ENCODE measurements around the gene LATS1. TPM values are rescaled to one million over a fixed set of nuclear protein-coding genes. Genes with fewer than 3 reads are reported as not detected.

Gene LATS1
- total RNA-seq, 1 donor from 2014 or later, result 25.3 TPM

DNA sequence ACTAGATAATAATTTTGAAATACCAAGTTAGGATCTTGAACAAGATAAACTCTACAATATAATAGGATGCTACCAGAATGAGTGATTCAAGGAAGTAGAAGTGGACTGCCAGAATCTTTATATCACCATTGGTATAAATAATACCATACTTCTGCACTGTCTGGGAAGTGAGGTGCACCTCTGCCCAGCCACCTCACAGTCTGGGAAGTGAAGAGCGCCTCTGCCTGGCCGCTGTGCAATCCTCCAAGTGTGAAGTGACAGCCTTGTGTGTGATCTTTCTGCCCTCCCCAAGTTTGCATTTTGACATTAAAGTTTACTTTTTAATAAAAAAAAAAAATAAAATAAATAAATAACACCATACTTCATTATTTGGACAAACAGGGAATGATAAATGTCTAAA, 18.8 kb downstream of the LATS1 start:
- Mint-ChIP-seq H3K4me1 (ENCODE audit: unreplicated experiment) (no peaks in the 10 kb centered on the region), H3K4me3 (ENCODE audit: unreplicated experiment) (no peak overlapping the region), H3K9me3 (ENCODE audit: unreplicated experiment) (no peaks in the 10 kb centered on the region), H3K36me3 (ENCODE audit: low read depth, unreplicated experiment) (no peaks in the 10 kb centered on the region), H3K27me3 (ENCODE audit: unreplicated experiment) (no peaks in the 10 kb centered on the region), H3K27ac (ENCODE audit: unreplicated experiment) (no peak overlapping the region)
- TF ChIP-seq CTCF (IDR thresholded peaks at IDR 0.05; ENCODE audit: unreplicated experiment), result no peak
- no peak for DNase-seq (ENCODE audit: low spot score)

DNA sequence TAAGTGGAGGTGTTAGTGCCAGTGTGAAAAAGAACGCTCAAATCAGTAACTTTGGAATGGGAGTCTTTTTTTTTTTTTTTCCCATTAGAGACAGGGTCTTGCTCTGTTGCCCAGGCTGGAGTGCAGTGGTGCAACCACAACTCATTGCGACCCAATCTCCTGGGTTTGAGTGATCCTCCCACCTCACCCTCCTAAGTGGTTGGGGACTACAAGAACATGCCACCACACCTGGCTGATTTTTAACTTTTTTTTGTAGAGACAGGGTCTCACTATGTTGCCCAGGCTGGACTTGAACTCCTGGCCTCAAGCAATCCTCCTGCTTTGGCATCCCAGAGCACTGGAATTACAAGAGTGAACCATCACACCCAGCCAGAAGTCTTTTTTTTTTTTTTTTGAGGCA, 19.7 kb downstream of the LATS1 start:
- Mint-ChIP-seq H3K4me1 (ENCODE audit: unreplicated experiment) (no peaks in the 10 kb centered on the region), H3K9me3 (ENCODE audit: unreplicated experiment) (no peaks in the 10 kb centered on the region), H3K27me3 (ENCODE audit: unreplicated experiment) (peaks cover 2% of the 10 kb centered on the region), H3K36me3 (ENCODE audit: low read depth, unreplicated experiment) (no peaks in the 10 kb centered on the region), H3K4me3 (ENCODE audit: unreplicated experiment) (no peak overlapping the region), H3K27ac (ENCODE audit: unreplicated experiment) (no peak overlapping the region)
- DNase-seq (ENCODE audit: low spot score), result no peak
- no peak for TF ChIP-seq CTCF (IDR thresholded peaks at IDR 0.05; ENCODE audit: unreplicated experiment)

DNA sequence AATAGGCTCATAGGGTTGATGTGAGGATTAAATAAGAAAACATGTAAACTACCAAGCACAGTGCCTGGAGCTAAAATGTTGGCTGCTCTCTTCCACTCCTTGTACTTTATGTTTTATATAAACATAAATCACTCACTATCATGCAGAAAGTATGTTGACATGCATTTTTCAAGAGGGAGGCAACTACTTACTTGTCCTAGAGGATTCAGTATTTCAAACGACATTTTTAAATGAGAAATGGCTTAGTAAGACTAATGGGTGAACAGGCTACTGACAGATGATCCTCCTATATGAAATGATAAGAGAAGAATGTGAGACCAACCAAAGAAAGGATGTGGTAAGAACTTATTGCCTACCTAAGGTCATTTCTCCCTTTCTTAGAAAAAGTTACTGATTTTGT, 21.0 kb downstream of the LATS1 start:
- Mint-ChIP-seq H3K4me3 (ENCODE audit: unreplicated experiment) (no peak overlapping the region), H3K27ac (ENCODE audit: unreplicated experiment) (no peak overlapping the region), H3K9me3 (ENCODE audit: unreplicated experiment) (no peaks in the 10 kb centered on the region), H3K36me3 (ENCODE audit: low read depth, unreplicated experiment) (peaks cover 3% of the 10 kb centered on the region), H3K27me3 (ENCODE audit: unreplicated experiment) (peaks cover 2% of the 10 kb centered on the region), H3K4me1 (ENCODE audit: unreplicated experiment) (no peaks in the 10 kb centered on the region)
- TF ChIP-seq CTCF (IDR thresholded peaks at IDR 0.05; ENCODE audit: unreplicated experiment), result no peak
- DNase-seq (ENCODE audit: low spot score), result no peak

DNA sequence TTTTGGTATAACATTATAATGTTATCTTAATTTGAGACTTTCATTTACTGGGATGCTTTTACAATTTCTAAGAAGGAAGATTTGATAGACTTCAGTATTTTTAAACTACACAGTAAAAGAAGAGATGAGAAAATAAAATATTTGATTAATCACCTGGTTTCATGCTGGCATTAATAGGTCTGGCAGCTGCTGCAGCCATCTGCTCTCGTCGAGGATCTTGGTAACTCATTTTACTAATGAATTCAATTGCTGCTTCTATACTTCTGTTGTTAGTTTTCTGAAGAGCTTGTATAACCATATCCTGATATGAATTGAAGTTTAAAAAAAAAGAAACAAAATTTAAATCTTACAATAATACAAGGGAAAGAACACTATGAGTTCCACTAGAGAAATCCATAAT, 23.0 kb downstream of the LATS1 start:
- Mint-ChIP-seq H3K4me3 (ENCODE audit: unreplicated experiment) (no peak overlapping the region), H3K27ac (ENCODE audit: unreplicated experiment) (no peak overlapping the region), H3K9me3 (ENCODE audit: unreplicated experiment) (no peaks in the 10 kb centered on the region), H3K4me1 (ENCODE audit: unreplicated experiment) (no peaks in the 10 kb centered on the region), H3K27me3 (ENCODE audit: unreplicated experiment) (peaks cover 2% of the 10 kb centered on the region), H3K36me3 (ENCODE audit: low read depth, unreplicated experiment) (peaks cover 12% of the 10 kb centered on the region)
- no peak for TF ChIP-seq CTCF (IDR thresholded peaks at IDR 0.05; ENCODE audit: unreplicated experiment)
- DNase-seq (ENCODE audit: low spot score), result no peak

GRCh38 chr6:149691201-149691600, 26.7 kb downstream of the LATS1 start:
- Mint-ChIP-seq H3K27ac (ENCODE audit: unreplicated experiment) (no peak overlapping the region), H3K36me3 (ENCODE audit: low read depth, unreplicated experiment) (peaks cover 12% of the 10 kb centered on the region), H3K4me1 (ENCODE audit: unreplicated experiment) (no peaks in the 10 kb centered on the region), H3K4me3 (ENCODE audit: unreplicated experiment) (peak overlapping the region; percentile 6), H3K27me3 (ENCODE audit: unreplicated experiment) (peaks cover 2% of the 10 kb centered on the region), H3K9me3 (ENCODE audit: unreplicated experiment) (no peaks in the 10 kb centered on the region)
- no peak for TF ChIP-seq CTCF (IDR thresholded peaks at IDR 0.05; ENCODE audit: unreplicated experiment)
- no peak for DNase-seq (ENCODE audit: low spot score)

Measured in endothelial cell (in vitro differentiated cells).